GM12892 (cell line): ENCODE results near the gene RRM2.

Experiments
- DNase-seq: peaks from one replicate; pipeline ENCODE4 v3.0.0; 2011; ENCODE audit not compliant: insufficient read length
- FAIRE-seq: peaks from 2 replicates; lab custom pipeline; 2011; peaks lifted over from hg19 to GRCh38; lab: Jason Lieb, UNC
- POLR2A ChIP-seq: IDR thresholded peaks from 2 replicates; pipeline ENCODE4 v1.6.1; 2011; ENCODE audit warnings: low read depth, low read length, control low read depth
- POLR2AphosphoS5 ChIP-seq: IDR thresholded peaks from 2 replicates; pipeline ENCODE4 v1.6.1; 2011; ENCODE audit warnings: low read depth, low read length, control low read depth
- TAF1 ChIP-seq: IDR thresholded peaks from 2 replicates; pipeline ENCODE4 v1.6.1; 2011; ENCODE audit warnings: low read depth, mild to moderate bottlenecking, control low read depth, low read length, borderline replicate concordance

RRM2 gene

DNA sequence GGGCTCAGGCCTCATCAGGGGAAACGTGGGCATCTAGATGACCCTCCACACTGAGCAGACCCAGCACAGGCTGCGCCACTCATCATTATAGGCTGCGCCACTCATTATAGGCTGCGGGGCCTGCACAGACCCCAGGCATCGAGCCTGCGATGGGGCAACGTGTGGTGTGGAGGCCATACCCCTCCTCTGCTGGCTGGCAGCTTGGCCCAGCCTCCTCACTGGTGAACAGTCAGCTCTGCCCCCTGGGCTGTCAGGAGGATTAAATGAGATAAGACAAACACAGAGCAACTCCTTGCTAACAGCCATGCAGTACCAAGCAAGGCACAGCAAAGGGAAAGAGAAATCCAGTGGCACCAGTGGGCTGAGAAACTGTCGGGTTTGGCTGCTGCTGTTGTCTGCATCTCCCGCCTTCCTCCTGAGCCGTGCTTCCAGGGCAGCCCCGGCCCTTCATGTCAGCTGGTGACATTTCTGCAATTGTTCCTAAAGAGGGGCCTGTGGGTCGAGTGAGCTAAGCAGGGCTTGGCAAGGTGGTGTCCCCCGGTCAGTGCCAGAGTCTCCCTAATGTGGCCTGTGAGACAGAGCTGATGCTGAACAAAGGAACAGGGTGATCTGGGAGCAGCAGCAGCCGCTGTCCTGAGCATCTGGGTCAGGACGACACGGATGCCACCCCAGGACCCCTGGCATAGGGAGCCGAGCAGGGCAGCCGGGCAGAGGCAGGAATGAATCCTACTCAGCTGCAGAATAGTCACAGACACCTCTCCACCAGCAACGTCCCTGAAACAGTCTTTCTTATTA is 48.7 kb downstream of the RRM2 start:
- FAIRE-seq (no peak), DNase-seq (no peak)
- TF ChIP-seq POLR2A (no peak), TAF1 (no peak), POLR2AphosphoS5 (no peak)

GRCh38 chr2:10172033-10172871 is 49.7 kb downstream of the RRM2 start:
- FAIRE-seq: no peak

DNA sequence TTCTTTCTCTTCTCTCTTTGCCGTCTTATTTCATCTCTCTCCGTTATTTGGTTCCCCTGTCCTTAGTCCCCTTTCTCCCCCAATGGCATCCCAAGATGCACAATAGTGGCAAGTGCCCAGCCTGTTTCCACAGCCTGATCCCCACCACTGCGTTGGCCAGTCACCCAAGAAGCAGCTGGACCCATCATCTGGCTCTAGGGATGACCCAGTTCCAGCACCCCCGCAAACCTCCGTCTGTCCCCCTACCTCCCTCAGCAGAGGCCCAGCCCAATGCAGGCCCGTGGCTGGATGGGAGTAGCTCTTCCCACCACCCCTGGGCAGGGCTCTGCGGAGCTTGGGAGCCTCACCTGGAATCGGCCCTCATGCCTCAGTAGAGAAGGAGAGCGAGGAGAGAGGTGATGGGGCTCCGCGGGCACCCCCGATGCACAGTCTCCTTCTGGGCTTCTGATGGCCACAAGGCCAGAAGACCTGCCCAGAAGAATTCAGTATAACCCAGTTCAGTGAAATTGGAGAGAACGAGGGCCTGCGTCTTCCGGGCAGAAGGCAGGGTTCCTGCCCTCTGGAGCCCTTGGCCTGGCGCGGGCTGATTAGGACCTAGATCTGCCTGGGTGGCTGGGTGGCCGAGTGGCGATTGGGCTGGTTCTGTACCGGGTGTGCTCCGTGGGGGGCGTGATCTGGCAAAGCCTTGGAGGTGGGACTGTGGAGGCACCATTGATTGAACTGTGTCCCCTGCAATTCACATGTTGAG is 50.9 kb downstream of the RRM2 start:
- FAIRE-seq (no peak), DNase-seq (no peak)
- TF ChIP-seq TAF1 (no peak), POLR2AphosphoS5 (no peak), POLR2A (no peak)

More at GRCh38 chr2:10172033-10172871, 49.7 kb downstream of the RRM2 start:
- no peak for TF ChIP-seq POLR2A
- DNase-seq: no peak

DNA sequence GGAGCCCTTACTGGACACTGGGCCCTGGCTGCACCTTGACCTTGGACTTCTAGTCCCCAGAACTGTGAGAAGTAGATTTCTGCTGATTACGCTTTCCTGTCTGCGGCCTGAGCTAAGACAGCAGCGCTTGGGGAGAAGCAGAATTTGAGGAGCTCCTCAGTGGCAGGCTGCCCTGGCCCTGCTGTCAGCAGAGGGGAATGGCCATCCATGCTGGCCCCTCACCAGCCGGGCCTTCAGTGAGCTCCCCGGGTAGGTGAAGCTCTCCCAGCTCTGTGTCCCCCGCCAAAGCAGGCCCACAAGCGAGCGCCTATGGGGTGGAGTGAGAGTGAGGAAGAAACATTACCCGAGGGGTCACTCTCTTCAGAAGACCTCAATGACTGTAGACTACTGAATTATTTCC is 51.6 kb downstream of the RRM2 start:
- FAIRE-seq: no peak

DNA sequence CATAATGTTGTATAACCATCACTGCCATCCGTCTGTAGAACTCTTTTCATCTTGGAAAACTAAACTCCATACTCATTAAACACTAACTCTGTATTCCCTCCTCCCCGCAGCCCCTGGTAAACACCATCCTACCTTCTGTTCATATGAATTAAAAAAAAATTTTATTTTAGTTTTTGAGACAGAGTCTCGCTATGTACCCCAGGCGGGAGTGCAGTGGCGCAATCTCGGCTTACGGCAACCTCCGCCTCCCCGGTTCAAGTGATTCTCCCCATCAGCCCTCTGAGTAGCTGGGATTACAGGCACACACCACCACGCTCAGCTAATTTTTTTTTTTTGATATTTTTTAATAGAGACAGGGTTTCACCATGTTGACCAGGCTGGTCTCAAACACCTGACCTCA is 52.9 kb downstream of the RRM2 start:
- TF ChIP-seq POLR2A: no peak
- TF ChIP-seq POLR2AphosphoS5: no peak
- no peak for TF ChIP-seq TAF1
- DNase-seq: no peak
- FAIRE-seq: no peak

More for the DNA sequence above, 51.6 kb downstream of the RRM2 start:
- DNase-seq: no peak
- no peak for TF ChIP-seq POLR2AphosphoS5
- no peak for TF ChIP-seq TAF1
- TF ChIP-seq POLR2A: no peak

DNA sequence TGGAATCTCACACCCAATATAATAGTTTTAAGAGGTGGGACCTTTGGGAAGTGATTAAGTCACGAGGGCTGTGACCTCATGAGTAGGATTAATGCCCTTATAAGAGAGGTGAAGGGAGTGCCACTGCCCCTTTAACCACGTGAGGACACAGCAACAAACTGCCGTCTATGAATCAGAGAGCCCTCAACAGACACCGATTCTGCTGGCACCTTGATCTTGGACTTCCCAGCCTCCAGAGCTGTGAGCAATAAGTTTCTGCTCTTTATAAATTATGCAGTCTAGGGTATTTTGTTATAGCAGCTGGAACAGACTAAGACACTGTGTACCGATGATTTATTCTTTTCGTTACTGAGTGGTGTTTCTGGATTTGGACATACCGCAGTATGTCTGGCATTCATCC is 56.2 kb downstream of the RRM2 start:
- TF ChIP-seq POLR2A (no peak), TAF1 (no peak), POLR2AphosphoS5 (no peak)
- no peak for DNase-seq
- no peak for FAIRE-seq

GRCh38 chr2:10179422-10179821 is 56.9 kb downstream of the RRM2 start:
- no peak for TF ChIP-seq POLR2A
- TF ChIP-seq POLR2AphosphoS5: no peak
- TF ChIP-seq TAF1: no peak
- FAIRE-seq: no peak

GRCh38 chr2:10180229-10180628 is 57.7 kb downstream of the RRM2 start:
- TF ChIP-seq POLR2A (no peak), POLR2AphosphoS5 (no peak), TAF1 (no peak)
- no peak for FAIRE-seq

More at GRCh38 chr2:10179422-10179821, 56.9 kb downstream of the RRM2 start:
- DNase-seq: no peak

More at GRCh38 chr2:10180229-10180628, 57.7 kb downstream of the RRM2 start:
- no peak for DNase-seq
